ENCODE measurements around the gene VARS2. TPM values are rescaled to one million over a fixed set of nuclear protein-coding genes. Genes with fewer than 3 reads are reported as not detected.

Gene VARS2
- total and polyA plus RNA-seq, 2 experiments from 2014 or later: 21.6 to 36.9 TPM

DNA sequence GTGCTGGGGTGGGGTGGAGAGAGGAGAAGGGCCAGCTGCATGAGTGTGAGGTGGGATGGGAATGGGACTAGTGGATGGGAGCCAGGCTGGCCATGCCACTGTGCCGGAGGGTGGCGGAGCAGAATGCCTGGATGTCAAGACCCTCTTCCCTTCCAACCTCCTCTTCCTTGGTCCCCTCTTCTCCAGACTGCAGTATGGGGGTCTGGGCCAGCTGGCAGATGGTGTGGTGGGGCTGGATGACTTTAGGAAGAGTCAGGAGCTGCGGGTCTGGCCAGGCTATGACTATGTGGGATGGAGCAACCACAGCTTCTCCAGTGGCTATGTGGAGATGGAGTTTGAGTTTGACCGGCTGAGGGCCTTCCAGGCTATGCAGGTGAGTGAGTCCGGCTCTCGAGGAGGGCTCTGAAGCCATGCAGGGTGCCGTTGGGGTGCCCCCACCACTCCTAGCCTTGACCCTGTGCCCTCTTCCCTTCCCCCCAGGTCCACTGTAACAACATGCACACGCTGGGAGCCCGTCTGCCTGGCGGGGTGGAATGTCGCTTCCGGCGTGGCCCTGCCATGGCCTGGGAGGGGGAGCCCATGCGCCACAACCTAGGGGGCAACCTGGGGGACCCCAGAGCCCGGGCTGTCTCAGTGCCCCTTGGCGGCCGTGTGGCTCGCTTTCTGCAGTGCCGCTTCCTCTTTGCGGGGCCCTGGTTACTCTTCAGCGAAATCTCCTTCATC is 22.1 kb upstream of the VARS2 start:
- H2AFZ ChIP-seq: no peak overlapping the region
- no peaks in the 10 kb centered on the region for H3K27me3 ChIP-seq
- peaks cover 46% of the 10 kb centered on the region for H3K79me2 ChIP-seq
- H3K4me2 ChIP-seq: no peak overlapping the region
- no peaks in the 10 kb centered on the region for H3K36me3 ChIP-seq (replicated peaks; ENCODE audit: insufficient read depth, low read depth)
- no peak overlapping the region for H3K4me3 ChIP-seq
- peaks cover 34% of the 10 kb centered on the region for H4K20me1 ChIP-seq (ENCODE audit: insufficient read depth, poor library complexity, severe bottlenecking)
- TF ChIP-seq, protein P1, sequence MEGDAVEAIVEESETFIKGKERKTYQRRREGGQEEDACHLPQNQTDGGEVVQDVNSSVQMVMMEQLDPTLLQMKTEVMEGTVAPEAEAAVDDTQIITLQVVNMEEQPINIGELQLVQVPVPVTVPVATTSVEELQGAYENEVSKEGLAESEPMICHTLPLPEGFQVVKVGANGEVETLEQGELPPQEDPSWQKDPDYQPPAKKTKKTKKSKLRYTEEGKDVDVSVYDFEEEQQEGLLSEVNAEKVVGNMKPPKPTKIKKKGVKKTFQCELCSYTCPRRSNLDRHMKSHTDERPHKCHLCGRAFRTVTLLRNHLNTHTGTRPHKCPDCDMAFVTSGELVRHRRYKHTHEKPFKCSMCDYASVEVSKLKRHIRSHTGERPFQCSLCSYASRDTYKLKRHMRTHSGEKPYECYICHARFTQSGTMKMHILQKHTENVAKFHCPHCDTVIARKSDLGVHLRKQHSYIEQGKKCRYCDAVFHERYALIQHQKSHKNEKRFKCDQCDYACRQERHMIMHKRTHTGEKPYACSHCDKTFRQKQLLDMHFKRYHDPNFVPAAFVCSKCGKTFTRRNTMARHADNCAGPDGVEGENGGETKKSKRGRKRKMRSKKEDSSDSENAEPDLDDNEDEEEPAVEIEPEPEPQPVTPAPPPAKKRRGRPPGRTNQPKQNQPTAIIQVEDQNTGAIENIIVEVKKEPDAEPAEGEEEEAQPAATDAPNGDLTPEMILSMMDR (IDR thresholded peaks at IDR 0.05; ENCODE audit: poor library complexity): no peak
- TF ChIP-seq EZH2 (IDR thresholded peaks at IDR 0.05; ENCODE audit: borderline replicate concordance) (no peak), EZH2phosphoT487 (IDR thresholded peaks at IDR 0.05; ENCODE audit: low read depth, severe bottlenecking, unreplicated experiment) (no peak)
- peaks cover 3% of the 10 kb centered on the region for H3K4me1 ChIP-seq (ENCODE audit: insufficient read depth)
- no peak overlapping the region for H3K27ac ChIP-seq
- WGBS (ENCODE audit: low lambda C conversion rate, missing lambda C conversion rate): 98% methylated on average over 14 of the region's 21 CpGs
- H3K9me2 ChIP-seq (replicated peaks; ENCODE audit: insufficient read depth): no peaks in the 10 kb centered on the region
- H3K9me3 ChIP-seq (ENCODE audit: low read depth): no peaks in the 10 kb centered on the region
- DNase-seq (ENCODE audit: low spot score): no peak

DNA sequence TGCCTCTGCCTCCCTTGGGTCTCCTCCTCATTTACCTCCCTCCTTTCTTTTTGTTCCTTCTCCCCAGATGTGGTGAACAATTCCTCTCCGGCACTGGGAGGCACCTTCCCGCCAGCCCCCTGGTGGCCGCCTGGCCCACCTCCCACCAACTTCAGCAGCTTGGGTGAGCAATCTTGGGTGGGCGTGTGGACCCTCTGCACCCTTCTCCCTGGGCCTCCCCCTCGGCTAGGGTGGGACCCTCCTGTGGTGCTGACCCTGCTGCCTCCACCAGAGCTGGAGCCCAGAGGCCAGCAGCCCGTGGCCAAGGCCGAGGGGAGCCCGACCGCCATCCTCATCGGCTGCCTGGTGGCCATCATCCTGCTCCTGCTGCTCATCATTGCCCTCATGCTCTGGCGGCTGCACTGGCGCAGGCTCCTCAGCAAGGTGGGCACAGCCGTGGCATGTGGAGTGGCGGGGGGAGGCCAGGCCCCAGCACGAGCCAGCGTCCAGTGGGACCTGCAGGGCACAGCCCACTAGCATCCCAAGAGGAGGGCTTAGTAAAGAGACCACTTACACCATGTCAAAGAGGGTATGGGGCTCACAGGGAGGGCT is 20.9 kb upstream of the VARS2 start:
- H3K4me1 ChIP-seq (ENCODE audit: insufficient read depth): no peaks in the 10 kb centered on the region
- H3K36me3 ChIP-seq (replicated peaks; ENCODE audit: insufficient read depth, low read depth): no peaks in the 10 kb centered on the region
- H3K27ac ChIP-seq: no peak overlapping the region
- no peaks in the 10 kb centered on the region for H3K27me3 ChIP-seq
- H3K4me3 ChIP-seq: no peak overlapping the region
- TF ChIP-seq EZH2phosphoT487 (IDR thresholded peaks at IDR 0.05; ENCODE audit: low read depth, severe bottlenecking, unreplicated experiment) (no peak), EZH2 (IDR thresholded peaks at IDR 0.05; ENCODE audit: borderline replicate concordance) (no peak)
- TF ChIP-seq, protein P1 (IDR thresholded peaks at IDR 0.05; ENCODE audit: poor library complexity): no peak
- H2AFZ ChIP-seq: no peak overlapping the region
- H3K4me2 ChIP-seq: no peak overlapping the region
- no peaks in the 10 kb centered on the region for H3K9me2 ChIP-seq (replicated peaks; ENCODE audit: insufficient read depth)
- H4K20me1 ChIP-seq (ENCODE audit: insufficient read depth, poor library complexity, severe bottlenecking): peaks cover 23% of the 10 kb centered on the region
- no peak for DNase-seq (ENCODE audit: low spot score)
- no peaks in the 10 kb centered on the region for H3K9me3 ChIP-seq (ENCODE audit: low read depth)
- peaks cover 35% of the 10 kb centered on the region for H3K79me2 ChIP-seq
- WGBS (ENCODE audit: low lambda C conversion rate, missing lambda C conversion rate): 92% methylated on average over 16 of the region's 16 CpGs

DNA sequence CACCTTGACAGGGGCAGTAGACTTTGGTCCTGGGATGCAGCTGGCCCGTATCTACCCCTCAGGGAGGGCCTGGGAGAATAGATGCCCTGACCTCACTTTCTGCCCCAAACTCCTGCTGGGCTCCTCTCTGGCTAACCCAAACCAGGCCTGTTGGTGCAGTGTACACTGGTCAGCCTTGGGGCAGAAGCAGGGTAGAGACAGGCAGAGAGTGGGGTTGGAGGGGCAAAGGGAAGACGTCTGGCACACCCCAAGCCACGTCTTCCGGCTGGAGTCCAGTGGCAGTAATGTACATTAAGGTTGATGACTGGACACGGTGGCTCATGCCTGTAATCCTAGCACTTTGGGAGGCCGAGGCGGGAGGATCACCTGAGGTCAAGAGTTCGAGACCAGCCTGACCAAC is 20.4 kb upstream of the VARS2 start:
- Histone ChIP-seq H3K79me2 (peaks cover 29% of the 10 kb centered on the region), H3K27ac (no peak overlapping the region), H2AFZ (no peak overlapping the region), H3K9me2 (replicated peaks; ENCODE audit: insufficient read depth) (no peaks in the 10 kb centered on the region), H4K20me1 (ENCODE audit: insufficient read depth, poor library complexity, severe bottlenecking) (peaks cover 17% of the 10 kb centered on the region), H3K4me2 (no peak overlapping the region), H3K27me3 (no peaks in the 10 kb centered on the region), H3K4me3 (no peak overlapping the region), H3K9me3 (ENCODE audit: low read depth) (no peaks in the 10 kb centered on the region), H3K4me1 (ENCODE audit: insufficient read depth) (no peaks in the 10 kb centered on the region), H3K36me3 (replicated peaks; ENCODE audit: insufficient read depth, low read depth) (no peaks in the 10 kb centered on the region)
- no peak for TF ChIP-seq EZH2phosphoT487 (IDR thresholded peaks at IDR 0.05; ENCODE audit: low read depth, severe bottlenecking, unreplicated experiment)
- TF ChIP-seq, protein P1 (IDR thresholded peaks at IDR 0.05; ENCODE audit: poor library complexity): no peak
- TF ChIP-seq EZH2 (IDR thresholded peaks at IDR 0.05; ENCODE audit: borderline replicate concordance): no peak
- WGBS (ENCODE audit: low lambda C conversion rate, missing lambda C conversion rate): 92% methylated on average over 8 of the region's 8 CpGs
- no peak for DNase-seq (ENCODE audit: low spot score)
